HCT116 (cell line): ENCODE results near the gene LINC00305. TPM values are rescaled to one million over a fixed set of nuclear protein-coding genes. Genes with fewer than 3 reads are reported as not detected.

Source experiments
- ATAC-seq: fragments of 200-7000 bp; cut with Tn5 transposase; 2 replicates; pipeline ENCODE4 v1.9.1; 2020; ENCODE audit warnings: mild to moderate bottlenecking, moderate library complexity
- BruUV-seq: library from RNA; stranded (reverse); fragments of 400-500 nt; replicated peaks from 2 replicates; lab custom pipeline; 2021; lab: Mats Ljungman, UMichigan
- CTCF ChIA-PET: fragments of 300-600 bp; sonication (Branson Sonifier 250); formaldehyde crosslinking; loops from one replicate; lab custom pipeline; 2021; ENCODE audit warnings: antibody characterized with exemption; lab: Charles Lee
- POLR2A ChIA-PET: fragments of 300-600, 350-600 bp; sonication (Branson Sonifier 250); formaldehyde crosslinking; loops from one replicate; lab custom pipeline; 2021; ENCODE audit warnings: antibody characterized with exemption; lab: Charles Lee
- RAD21 ChIA-PET, 2 experiments: fragments of 300-600 bp; sonication (Branson Sonifier 250); formaldehyde crosslinking; loops; one replicate each; lab custom pipeline; 2023; ENCODE audit warnings: low total read pairs in 2 of 2; ENCODE audit not compliant: uncharacterized antibody in 2 of 2, unreplicated experiment in 2 of 2, low non-redundant PET in 1 of 2; lab: Charles Lee
- DNase-seq: peaks from one replicate; pipeline ENCODE4 v3.0.0-alpha.2; 2010; ENCODE audit warnings: low read depth, low spot score
- H2AFZ ChIP-seq: fragments of 200-600 bp; shearing (Covaris generic), sonication (generic); 2 replicates; pipeline ENCODE4 v1.6.1; 2017; ENCODE audit warnings: low read depth, mixed run types, mixed read lengths, antibody characterized with exemption, low read length; ENCODE audit not compliant: poor library complexity, severe bottlenecking
- H3K27ac ChIP-seq: 2 replicates; pipeline ENCODE4 v1.5.1; 2012; ENCODE audit warnings: low read depth, low read length
- H3K27me3 ChIP-seq: fragments of 200-600 bp; sonication (generic); 2 replicates; pipeline ENCODE4 v1.6.1; 2016; ENCODE audit warnings: mixed run types, low read length, mixed read lengths; ENCODE audit not compliant: insufficient read depth
- H3K36me3 ChIP-seq, 2 experiments: fragments of 200-500 bp in 1 of 2; fragments of 200-600 bp in 1 of 2; sonication (Bioruptor generic) in 1 of 2; sonication (generic) in 1 of 2; 2 replicates each; pipeline versions ENCODE4 v1.5.1 to v1.6.1; 2014 to 2016; ENCODE audit warnings: low read length in 2 of 2, inconsistent platforms in 1 of 2, mixed read lengths in 1 of 2, mixed run types in 1 of 2; ENCODE audit not compliant: insufficient read depth in 2 of 2, control insufficient read depth in 1 of 2
- H3K4me1 ChIP-seq, 2 experiments: fragments of 200-600 bp in 1 of 2; sonication (generic) in 1 of 2; 2 replicates each; pipeline versions ENCODE4 v1.5.1 to v1.6.1; 2012 to 2017; ENCODE audit warnings: low read length in 2 of 2, inconsistent platforms in 1 of 2, mild to moderate bottlenecking in 1 of 2, mixed read lengths in 1 of 2, mixed run types in 1 of 2, moderate library complexity in 1 of 2; ENCODE audit not compliant: insufficient read depth in 2 of 2, control insufficient read depth in 1 of 2
- H3K4me2 ChIP-seq: fragments of 200-600 bp; sonication (generic); 2 replicates; pipeline ENCODE4 v1.6.1; 2017; ENCODE audit warnings: mixed run types, low read length, mixed read lengths
- H3K4me3 ChIP-seq, 2 experiments: fragments of 200-600 bp in 1 of 2; sonication (generic) in 1 of 2; replicated peaks in 1 of 2; 2 replicates each; pipeline ENCODE4 v1.5.1; 2011 to 2016; ENCODE audit warnings: low read length in 2 of 2, control low read depth in 1 of 2, low read depth in 1 of 2, mild to moderate bottlenecking in 1 of 2, mixed read lengths in 1 of 2, mixed run types in 1 of 2
- H3K79me2 ChIP-seq: fragments of 200-600 bp; sonication (generic); 2 replicates; pipeline ENCODE4 v1.6.1; 2017; ENCODE audit warnings: mild to moderate bottlenecking, mixed run types, low read length, moderate library complexity, mixed read lengths; ENCODE audit not compliant: insufficient read depth
- H3K9ac ChIP-seq: fragments of 200-600 bp; sonication (generic); 2 replicates; pipeline ENCODE4 v1.6.1; 2016; ENCODE audit warnings: low read length, mixed read lengths
- H3K9me2 ChIP-seq: fragments of 200-600 bp; sonication (generic), shearing (Covaris generic); 2 replicates; pipeline ENCODE4 v1.6.1; 2017; ENCODE audit warnings: mixed run types, mild to moderate bottlenecking, moderate library complexity; ENCODE audit not compliant: insufficient read depth
- H3K9me3 ChIP-seq, 2 experiments: fragments of 200-500 bp in 1 of 2; fragments of 200-600 bp in 1 of 2; sonication (Bioruptor generic) in 1 of 2; sonication (generic) in 1 of 2; 2 replicates each; pipeline ENCODE4 v1.6.1; 2014 to 2017; ENCODE audit warnings: low read length in 2 of 2, mixed read lengths in 2 of 2, inconsistent platforms in 1 of 2, low read depth in 1 of 2, mild to moderate bottlenecking in 1 of 2, mixed run types in 1 of 2, moderate library complexity in 1 of 2; ENCODE audit not compliant: control insufficient read depth in 1 of 2, insufficient read depth in 1 of 2
- H4K20me1 ChIP-seq: fragments of 200-600 bp; sonication (generic), shearing (Covaris generic); 2 replicates; pipeline ENCODE4 v1.6.1; 2017; ENCODE audit warnings: mixed run types, mild to moderate bottlenecking, moderate library complexity; ENCODE audit not compliant: insufficient read depth
- CBX3 ChIP-seq: IDR thresholded peaks from 2 replicates; pipeline ENCODE4 v1.6.1; 2012; ENCODE audit warnings: low read depth
- CEBPB ChIP-seq: IDR thresholded peaks from 2 replicates; pipeline ENCODE4 v1.6.1; 2012; ENCODE audit warnings: low read depth
- EGR1 ChIP-seq: IDR thresholded peaks from 2 replicates; pipeline ENCODE4 v1.6.1; 2012; ENCODE audit warnings: low read depth
- EZH2phosphoT487 ChIP-seq: fragments of 200-600 bp; IDR thresholded peaks from 2 replicates; pipeline ENCODE4 v1.6.1; 2018; ENCODE audit warnings: antibody characterized with exemption, borderline replicate concordance
- POLR2A ChIP-seq: IDR thresholded peaks from 2 replicates; pipeline ENCODE4 v1.7.0; 2011; ENCODE audit warnings: borderline replicate concordance; ENCODE audit not compliant: insufficient read depth, insufficient read length; ENCODE audit errors: extremely low read depth
- RAD21 ChIP-seq: IDR thresholded peaks from 2 replicates; pipeline ENCODE4 v1.6.1; 2012; ENCODE audit warnings: low read depth, mild to moderate bottlenecking
- SP1 ChIP-seq: IDR thresholded peaks from 2 replicates; pipeline ENCODE4 v1.6.1; 2012; ENCODE audit warnings: low read depth
- SRF ChIP-seq: IDR thresholded peaks from 2 replicates; pipeline ENCODE4 v1.6.1; 2012; ENCODE audit warnings: low read depth
- TCF7L2 ChIP-seq: IDR thresholded peaks from 2 replicates; pipeline ENCODE4 v1.7.0; 2011; ENCODE audit warnings: borderline replicate concordance, inconsistent platforms; ENCODE audit not compliant: insufficient read depth, insufficient read length; ENCODE audit errors: extremely low read depth
- YY1 ChIP-seq: IDR thresholded peaks from 2 replicates; pipeline ENCODE4 v1.6.1; 2011; ENCODE audit warnings: low read length, low read depth, moderate library complexity, mild to moderate bottlenecking; ENCODE audit not compliant: insufficient replicate concordance; ENCODE audit errors: extremely low read depth
- ZFX ChIP-seq: fragments of 450-650 bp; IDR thresholded peaks from 2 replicates; pipeline ENCODE4 v1.6.1; 2017
- ZNF274 ChIP-seq: fragments of 200-500 bp; sonication (Bioruptor generic); IDR thresholded peaks from 2 replicates; pipeline ENCODE4 v1.6.1; 2014; ENCODE audit warnings: mild to moderate bottlenecking, low read depth, low read length, inconsistent platforms
- intact Hi-C: fragments of 100-400 bp; cut with micrococcal nuclease; formaldehyde crosslinking; loops from 2 replicates; pipeline ENCODE4 v1.10.0; 2022
- total RNA-seq: library from RNA; stranded (reverse); gene quantifications from one replicate; pipeline ENCODE4 v1.2.1, GENCODE V29; 2021; ENCODE audit not compliant: unreplicated experiment
- TF ChIP-seq, protein P1 (sequence below): IDR thresholded peaks from 2 replicates; pipeline ENCODE4 v1.6.1; 2011; ENCODE audit warnings: mild to moderate bottlenecking, low read length, moderate library complexity; ENCODE audit not compliant: insufficient replicate concordance; ENCODE audit errors: extremely low read depth
- TF ChIP-seq, protein P2 (sequence below): IDR thresholded peaks from 2 replicates; pipeline ENCODE4 v1.6.1; 2012; ENCODE audit warnings: low read depth

The LINC00305 gene
- total RNA-seq, 1 experiment from 2014 or later: not detected

DNA sequence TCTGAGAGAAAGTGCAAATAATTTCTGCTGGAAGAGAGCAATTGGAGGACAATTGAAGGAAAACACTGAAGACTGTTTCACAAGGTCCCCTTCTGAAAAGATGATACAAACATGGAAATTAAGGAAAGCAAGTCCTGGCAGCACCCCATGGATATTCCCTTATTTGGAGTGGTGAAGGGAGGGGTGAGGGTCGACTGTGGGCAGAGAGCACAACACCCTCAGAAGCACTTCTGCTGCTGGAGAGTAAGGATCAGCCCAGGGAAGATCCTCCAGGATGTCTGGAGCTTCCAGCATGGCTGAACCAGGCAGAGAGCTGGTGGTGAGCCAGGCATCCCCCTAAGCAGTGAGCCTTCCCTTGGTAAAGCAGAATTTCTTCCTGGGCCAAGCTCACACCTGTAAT, 54.7 kb downstream of the LINC00305 start:
- Histone ChIP-seq H4K20me1 (no peaks in the 10 kb centered on the region), H2AFZ (no peak overlapping the region), H3K27ac (no peak overlapping the region), H3K4me1 (no peaks in the 10 kb centered on the region), H3K79me2 (no peaks in the 10 kb centered on the region), H3K4me2 (no peak overlapping the region), H3K9ac (no peak overlapping the region), H3K36me3 (no peaks in the 10 kb centered on the region), H3K4me3 (no peak overlapping the region), H3K9me3 (no peaks in the 10 kb centered on the region), H3K9me2 (no peaks in the 10 kb centered on the region)
- ATAC-seq: no peak
- intact Hi-C loops: loop anchor here (10.0 kb wide), 1 partner anchor 61 kb away; no protein-coding TSS in a partner anchor
- RAD21 ChIA-PET: no interaction called here
- BruUV-seq: no TSS peak
- POLR2A ChIA-PET: no interaction called here
- CTCF ChIA-PET: no interaction called here
- DNase-seq: no peak
- no peak for TF ChIP-seq CBX3
- TF ChIP-seq, all 23 proteins: peak for 0
- no peaks in the 10 kb centered on the region for H3K27me3 ChIP-seq

DNA sequence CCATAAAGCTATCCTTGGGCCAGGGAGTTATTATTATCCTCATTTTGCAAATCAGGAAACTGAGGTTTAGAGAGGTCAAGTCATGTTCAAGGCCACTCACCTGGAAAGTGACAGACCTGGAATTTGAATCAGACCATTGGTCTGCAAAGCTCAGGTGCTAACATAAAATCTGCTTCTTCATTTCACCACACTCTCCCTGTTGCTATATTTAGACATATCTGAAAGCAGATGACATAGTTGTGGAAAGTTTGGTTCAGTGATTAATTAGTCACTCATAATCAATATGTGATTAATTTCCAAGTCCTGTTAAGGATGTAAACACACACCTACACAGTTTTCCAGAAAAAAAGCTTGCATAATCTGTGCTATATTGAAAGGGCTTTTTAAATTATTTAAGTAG, 57.4 kb downstream of the LINC00305 start:
- POLR2A ChIA-PET: no interaction called here
- no peak overlapping the region for H3K27ac ChIP-seq
- RAD21 ChIA-PET: no interaction called here
- no peak overlapping the region for H3K4me3 ChIP-seq
- intact Hi-C loops: loop anchor here (10.0 kb wide), 1 partner anchor 63 kb away; no protein-coding TSS in a partner anchor
- no peak for TF ChIP-seq EZH2phosphoT487
- no peak for TF ChIP-seq TCF7L2
- TF ChIP-seq EGR1: no peak
- TF ChIP-seq SRF: no peak
- TF ChIP-seq CEBPB: no peak
- TF ChIP-seq, protein P1, sequence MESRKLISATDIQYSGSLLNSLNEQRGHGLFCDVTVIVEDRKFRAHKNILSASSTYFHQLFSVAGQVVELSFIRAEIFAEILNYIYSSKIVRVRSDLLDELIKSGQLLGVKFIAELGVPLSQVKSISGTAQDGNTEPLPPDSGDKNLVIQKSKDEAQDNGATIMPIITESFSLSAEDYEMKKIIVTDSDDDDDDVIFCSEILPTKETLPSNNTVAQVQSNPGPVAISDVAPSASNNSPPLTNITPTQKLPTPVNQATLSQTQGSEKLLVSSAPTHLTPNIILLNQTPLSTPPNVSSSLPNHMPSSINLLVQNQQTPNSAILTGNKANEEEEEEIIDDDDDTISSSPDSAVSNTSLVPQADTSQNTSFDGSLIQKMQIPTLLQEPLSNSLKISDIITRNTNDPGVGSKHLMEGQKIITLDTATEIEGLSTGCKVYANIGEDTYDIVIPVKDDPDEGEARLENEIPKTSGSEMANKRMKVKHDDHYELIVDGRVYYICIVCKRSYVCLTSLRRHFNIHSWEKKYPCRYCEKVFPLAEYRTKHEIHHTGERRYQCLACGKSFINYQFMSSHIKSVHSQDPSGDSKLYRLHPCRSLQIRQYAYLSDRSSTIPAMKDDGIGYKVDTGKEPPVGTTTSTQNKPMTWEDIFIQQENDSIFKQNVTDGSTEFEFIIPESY: no peak
- TF ChIP-seq CBX3: no peak
- no peak for TF ChIP-seq POLR2A
- TF ChIP-seq ZFX: no peak
- TF ChIP-seq, protein P2, sequence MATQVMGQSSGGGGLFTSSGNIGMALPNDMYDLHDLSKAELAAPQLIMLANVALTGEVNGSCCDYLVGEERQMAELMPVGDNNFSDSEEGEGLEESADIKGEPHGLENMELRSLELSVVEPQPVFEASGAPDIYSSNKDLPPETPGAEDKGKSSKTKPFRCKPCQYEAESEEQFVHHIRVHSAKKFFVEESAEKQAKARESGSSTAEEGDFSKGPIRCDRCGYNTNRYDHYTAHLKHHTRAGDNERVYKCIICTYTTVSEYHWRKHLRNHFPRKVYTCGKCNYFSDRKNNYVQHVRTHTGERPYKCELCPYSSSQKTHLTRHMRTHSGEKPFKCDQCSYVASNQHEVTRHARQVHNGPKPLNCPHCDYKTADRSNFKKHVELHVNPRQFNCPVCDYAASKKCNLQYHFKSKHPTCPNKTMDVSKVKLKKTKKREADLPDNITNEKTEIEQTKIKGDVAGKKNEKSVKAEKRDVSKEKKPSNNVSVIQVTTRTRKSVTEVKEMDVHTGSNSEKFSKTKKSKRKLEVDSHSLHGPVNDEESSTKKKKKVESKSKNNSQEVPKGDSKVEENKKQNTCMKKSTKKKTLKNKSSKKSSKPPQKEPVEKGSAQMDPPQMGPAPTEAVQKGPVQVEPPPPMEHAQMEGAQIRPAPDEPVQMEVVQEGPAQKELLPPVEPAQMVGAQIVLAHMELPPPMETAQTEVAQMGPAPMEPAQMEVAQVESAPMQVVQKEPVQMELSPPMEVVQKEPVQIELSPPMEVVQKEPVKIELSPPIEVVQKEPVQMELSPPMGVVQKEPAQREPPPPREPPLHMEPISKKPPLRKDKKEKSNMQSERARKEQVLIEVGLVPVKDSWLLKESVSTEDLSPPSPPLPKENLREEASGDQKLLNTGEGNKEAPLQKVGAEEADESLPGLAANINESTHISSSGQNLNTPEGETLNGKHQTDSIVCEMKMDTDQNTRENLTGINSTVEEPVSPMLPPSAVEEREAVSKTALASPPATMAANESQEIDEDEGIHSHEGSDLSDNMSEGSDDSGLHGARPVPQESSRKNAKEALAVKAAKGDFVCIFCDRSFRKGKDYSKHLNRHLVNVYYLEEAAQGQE: no peak
- TF ChIP-seq RAD21: no peak
- no peak for TF ChIP-seq SP1
- no peak for TF ChIP-seq ZNF274
- no peak for TF ChIP-seq YY1
- H3K36me3 ChIP-seq: no peaks in the 10 kb centered on the region
- H4K20me1 ChIP-seq: no peaks in the 10 kb centered on the region
- no peak overlapping the region for H3K4me2 ChIP-seq
- CTCF ChIA-PET: no interaction called here
- H3K9me3 ChIP-seq: no peaks in the 10 kb centered on the region
- no peak overlapping the region for H2AFZ ChIP-seq
- ATAC-seq: no peak
- no TSS peak for BruUV-seq
- no peaks in the 10 kb centered on the region for H3K9me2 ChIP-seq
- H3K9ac ChIP-seq: no peak overlapping the region
- no peaks in the 10 kb centered on the region for H3K79me2 ChIP-seq
- no peaks in the 10 kb centered on the region for H3K27me3 ChIP-seq
- no peaks in the 10 kb centered on the region for H3K4me1 ChIP-seq
- DNase-seq: no peak
